Naive thymus-derived CD4-positive, alpha-beta T cell (primary cell): ENCODE measurements around the gene CLRN3. TPM values are rescaled to one million over a fixed set of nuclear protein-coding genes. Genes with fewer than 3 reads are reported as not detected.

ENCODE experiments used
- ATAC-seq: fragments of 150-1000 bp; cut with Tn5 transposase; 2 replicates; pipeline ENCODE4 v1.10.0; 2021; ENCODE audit warnings: mild to moderate bottlenecking, moderate library complexity
- CTCF ChIA-PET: fragments of 350-600 bp; sonication (Branson Sonifier 250); formaldehyde crosslinking; loops from one replicate; lab custom pipeline; 2021; ENCODE audit warnings: antibody characterized with exemption; lab: Charles Lee
- POLR2A ChIA-PET: fragments of 350-600 bp; sonication (Branson Sonifier 250); formaldehyde crosslinking; loops from one replicate; lab custom pipeline; 2021; ENCODE audit warnings: antibody characterized with exemption, inconsistent platforms; lab: Charles Lee
- DNase-seq, 9 donors: peaks; one replicate each; pipeline versions ENCODE4 v3.0.0 to v3.0.0-alpha.2; 2020 to 2022; ENCODE audit warnings: mixed read lengths in 1 of 9
- H3K27ac ChIP-seq: one replicate; pipeline ENCODE4 v1.7.0; 2013; ENCODE audit warnings: mild to moderate bottlenecking, low read depth, low read length, moderate library complexity
- H3K27me3 ChIP-seq, 2 donors: one replicate each; pipeline ENCODE4 v1.7.0; 2013; ENCODE audit warnings: low read length in 2 of 2, mild to moderate bottlenecking in 2 of 2, moderate library complexity in 2 of 2; ENCODE audit not compliant: control insufficient read depth in 2 of 2, insufficient read depth in 2 of 2
- H3K36me3 ChIP-seq, 3 experiments: 1 replicate in 2 of 3; 2 replicates in 1 of 3; pipeline ENCODE4 v1.7.0; 2013; ENCODE audit warnings: low read length in 3 of 3, mild to moderate bottlenecking in 3 of 3, moderate library complexity in 1 of 3; ENCODE audit not compliant: insufficient read depth in 3 of 3, control insufficient read depth in 2 of 3
- H3K4me1 ChIP-seq, 2 donors: one replicate each; pipeline ENCODE4 v1.7.0; 2013; ENCODE audit warnings: low read length in 2 of 2, mild to moderate bottlenecking in 2 of 2, moderate library complexity in 1 of 2; ENCODE audit not compliant: control insufficient read depth in 2 of 2, insufficient read depth in 2 of 2
- H3K4me3 ChIP-seq: 2 replicates; pipeline ENCODE4 v1.7.0; 2013; ENCODE audit warnings: mild to moderate bottlenecking, low read length
- H3K9me3 ChIP-seq, 3 experiments: 1 replicate in 2 of 3; 2 replicates in 1 of 3; pipeline ENCODE4 v1.7.0; 2013; ENCODE audit warnings: low read length in 3 of 3; ENCODE audit not compliant: control insufficient read depth in 2 of 3
- H3K27ac Mint-ChIP-seq, 9 donors: one replicate each; pipeline ENCODE4 v1.8.0; 2020 to 2022; ENCODE audit warnings: mixed read lengths in 9 of 9, mild to moderate bottlenecking in 8 of 9, moderate library complexity in 5 of 9, inconsistent platforms in 2 of 9
- H3K27me3 Mint-ChIP-seq, 5 donors: one replicate each; pipeline ENCODE4 v1.8.0; 2021 to 2022; ENCODE audit warnings: mixed read lengths in 5 of 5, mild to moderate bottlenecking in 1 of 5
- H3K36me3 Mint-ChIP-seq, 5 donors: one replicate each; pipeline ENCODE4 v1.8.0; 2020 to 2022; ENCODE audit warnings: mixed read lengths in 5 of 5, mild to moderate bottlenecking in 3 of 5, inconsistent platforms in 1 of 5
- H3K4me1 Mint-ChIP-seq, 7 donors: one replicate each; pipeline ENCODE4 v1.8.0; 2020 to 2022; ENCODE audit warnings: mixed read lengths in 7 of 7, mild to moderate bottlenecking in 3 of 7, inconsistent platforms in 1 of 7
- H3K4me3 Mint-ChIP-seq, 10 donors: one replicate each; pipeline ENCODE4 v1.8.0; 2020 to 2022; ENCODE audit warnings: mild to moderate bottlenecking in 10 of 10, mixed read lengths in 10 of 10, moderate library complexity in 6 of 10, inconsistent platforms in 2 of 10
- H3K9me3 Mint-ChIP-seq, 11 donors: one replicate each; pipeline ENCODE4 v1.8.0; 2020 to 2022; ENCODE audit warnings: mixed read lengths in 11 of 11, mild to moderate bottlenecking in 4 of 11, inconsistent platforms in 1 of 11, moderate library complexity in 1 of 11
- intact Hi-C, 2 donors: fragments of 100-400 bp; cut with micrococcal nuclease; formaldehyde crosslinking; loops; one replicate each; pipeline ENCODE4 v1.15.1; 2023
- polyA plus RNA-seq, 2 donors: library from polyadenylated mRNA; unstranded; fragments of 300-500 nt; fragmentation: Illumina TruSeq; gene quantifications; one replicate each; pipeline ENCODE4 v1.2.3, GENCODE V29; 2021
- total RNA-seq, 6 experiments: library from RNA in 5 of 6; stranded (reverse) in 5 of 6; gene quantifications; 1 replicate in 5 of 6; 2 replicates in 1 of 6; pipeline ENCODE4 v1.2.3 and lab custom pipeline; 2021 to 2026

Gene CLRN3
- total and polyA plus RNA-seq, 7 experiments from 2014 or later, result not detected

DNA sequence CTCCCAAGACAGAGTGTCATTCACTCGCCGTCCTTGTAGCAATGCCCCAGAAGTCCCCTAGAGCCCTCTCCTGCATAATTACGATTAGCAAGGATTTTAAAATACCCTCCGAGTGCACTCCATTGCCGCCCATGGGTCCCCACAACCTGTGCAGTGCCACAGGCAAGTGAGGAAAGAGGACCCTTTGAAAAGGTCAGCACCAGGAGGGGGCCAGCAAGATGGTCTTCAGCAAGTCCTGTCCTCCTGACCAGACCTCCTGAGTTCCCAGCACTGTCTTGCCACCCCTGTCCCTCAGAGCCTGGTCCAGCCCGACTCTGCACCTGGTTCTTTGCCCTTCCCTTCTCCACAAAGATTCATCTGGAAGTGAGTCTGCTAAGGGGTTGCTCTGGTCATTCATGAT is 32.1 kb downstream of the CLRN3 start:
- H3K27ac Mint-ChIP-seq, result no peak overlapping the region
- no peaks in the 10 kb centered on the region for H3K4me1 Mint-ChIP-seq
- no peaks in the 10 kb centered on the region for H3K4me1 ChIP-seq
- no peak overlapping the region for H3K4me3 ChIP-seq
- CTCF ChIA-PET, result no interaction called here
- peaks cover 0 to 17% (median 0%) of the 10 kb centered on the region in 5 donors for H3K36me3 Mint-ChIP-seq
- H3K36me3 ChIP-seq, result no peaks in the 10 kb centered on the region
- intact Hi-C loops, result no loop called here
- ATAC-seq (no peak), DNase-seq (no peak)
- H3K9me3 ChIP-seq, result no peaks in the 10 kb centered on the region
- POLR2A ChIA-PET, result no interaction called here
- H3K4me3 Mint-ChIP-seq, result no peak overlapping the region
- H3K9me3 Mint-ChIP-seq, result peaks cover 2 to 22% (median 5%) of the 10 kb centered on the region in 11 donors
- no peak overlapping the region for H3K27ac ChIP-seq
- no peaks in the 10 kb centered on the region for H3K27me3 ChIP-seq
- peaks cover 0 to 14% (median 0%) of the 10 kb centered on the region in 5 donors for H3K27me3 Mint-ChIP-seq

- Mint-ChIP-seq H3K4me3 (no peak overlapping the region), H3K4me1 (peaks cover 0 to 6% (median 5%) of the 10 kb centered on the region in 7 donors), H3K9me3 (peaks cover 0 to 2% (median 0%) of the 10 kb centered on the region in 11 donors), H3K27me3 (peaks cover 0 to 12% (median 7%) of the 10 kb centered on the region in 5 donors), H3K36me3 (no peaks in the 10 kb centered on the region), H3K27ac (peak overlapping the region in 1 of 9 donors; percentile 51)
- no peak for ATAC-seq
- POLR2A ChIA-PET, result no interaction called here
- Histone ChIP-seq H3K4me1 (no peaks in the 10 kb centered on the region), H3K4me3 (no peak overlapping the region), H3K36me3 (no peaks in the 10 kb centered on the region), H3K27ac (no peak overlapping the region), H3K9me3 (no peaks in the 10 kb centered on the region), H3K27me3 (no peaks in the 10 kb centered on the region)
- DNase-seq, result no peak
- CTCF ChIA-PET, result no interaction called here
- intact Hi-C loops, result loop anchor here in 1 of 2 donors (2.0 kb wide), 2 partner anchors 291 to 1873 kb away; no protein-coding TSS in a partner anchor
Measured at GRCh38 chr10:127855976-127856375, 36.8 kb downstream of the CLRN3 start.

GRCh38 chr10:127855591-127855881 is 37.2 kb downstream of the CLRN3 start:
- peaks cover 0 to 2% (median 0%) of the 10 kb centered on the region in 11 donors for H3K9me3 Mint-ChIP-seq
- ChIA-PET POLR2A (no interaction called here), CTCF (no interaction called here)
- H3K27me3 Mint-ChIP-seq, result peaks cover 0 to 12% (median 7%) of the 10 kb centered on the region in 5 donors
- H3K4me3 Mint-ChIP-seq, result no peak overlapping the region
- H3K36me3 ChIP-seq, result no peaks in the 10 kb centered on the region
- intact Hi-C loops, result loop anchor here in 1 of 2 donors (2.0 kb wide), 2 partner anchors 291 to 1873 kb away; no protein-coding TSS in a partner anchor
- peaks cover 0 to 6% (median 5%) of the 10 kb centered on the region in 7 donors for H3K4me1 Mint-ChIP-seq
- no peaks in the 10 kb centered on the region for H3K9me3 ChIP-seq
- DNase-seq (no peak), ATAC-seq (peak; percentile 16)
- no peaks in the 10 kb centered on the region for H3K4me1 ChIP-seq
- no peaks in the 10 kb centered on the region for H3K36me3 Mint-ChIP-seq
- no peak overlapping the region for H3K27ac ChIP-seq
- no peaks in the 10 kb centered on the region for H3K27me3 ChIP-seq
- H3K27ac Mint-ChIP-seq, result no peak overlapping the region
- H3K4me3 ChIP-seq, result no peak overlapping the region

DNA sequence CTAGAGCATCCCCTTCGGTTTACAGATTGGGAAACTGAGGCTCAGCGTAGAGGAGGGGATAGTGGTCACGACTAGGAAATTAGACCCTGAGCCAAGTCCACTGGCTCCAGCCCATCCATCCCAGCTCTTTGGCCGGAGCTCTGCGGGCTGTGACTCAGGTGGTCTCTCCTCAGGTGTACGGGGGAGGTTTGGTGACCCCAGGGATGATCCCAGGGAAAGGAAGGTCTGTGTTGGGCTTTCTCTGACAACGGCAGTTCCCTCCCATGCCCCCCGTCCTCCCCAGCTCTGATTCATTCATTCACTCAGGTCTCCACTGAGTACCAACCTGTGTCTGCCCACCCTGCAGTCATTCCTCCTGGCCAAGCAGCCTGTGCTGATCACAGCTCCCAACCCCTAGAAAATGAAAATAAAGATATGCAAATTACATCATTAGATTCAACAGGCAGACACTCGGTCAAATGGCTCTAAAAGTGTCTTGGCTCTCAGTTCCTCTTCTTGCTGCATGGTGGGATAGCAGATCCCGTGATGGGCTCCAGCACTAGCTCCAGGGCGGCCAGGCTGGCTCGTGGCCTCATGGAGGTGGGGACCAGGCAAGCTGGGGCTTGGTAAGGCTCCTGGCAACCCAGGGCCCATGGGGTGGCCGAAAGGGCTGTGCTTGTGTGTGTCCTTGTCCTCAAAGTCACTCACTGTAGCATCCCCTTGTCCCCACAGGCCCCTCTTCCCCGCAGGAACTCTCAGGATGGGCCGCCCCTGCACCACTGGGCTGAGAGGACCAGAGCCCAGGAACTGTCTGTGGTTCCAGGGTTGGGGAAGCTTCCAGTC is 37.8 kb downstream of the CLRN3 start:
- peaks cover 0 to 6% (median 5%) of the 10 kb centered on the region in 7 donors for H3K4me1 Mint-ChIP-seq
- ChIA-PET CTCF (no interaction called here), POLR2A (no interaction called here)
- intact Hi-C loops, result loop anchor here (1.0 to 5.0 kb wide), 6 partner anchors 139 to 1987 kb away; no protein-coding TSS in a partner anchor
- H3K27me3 ChIP-seq, result no peaks in the 10 kb centered on the region
- no peak overlapping the region for H3K27ac Mint-ChIP-seq
- no peaks in the 10 kb centered on the region for H3K4me1 ChIP-seq
- H3K9me3 Mint-ChIP-seq, result peaks cover 0 to 2% (median 0%) of the 10 kb centered on the region in 11 donors
- no peaks in the 10 kb centered on the region for H3K36me3 ChIP-seq
- ATAC-seq, result no peak
- peaks cover 0 to 12% (median 7%) of the 10 kb centered on the region in 5 donors for H3K27me3 Mint-ChIP-seq
- H3K9me3 ChIP-seq, result no peaks in the 10 kb centered on the region
- no peak overlapping the region for H3K4me3 Mint-ChIP-seq
- no peak for DNase-seq
- H3K27ac ChIP-seq, result no peak overlapping the region
- no peak overlapping the region for H3K4me3 ChIP-seq
- no peaks in the 10 kb centered on the region for H3K36me3 Mint-ChIP-seq

DNA sequence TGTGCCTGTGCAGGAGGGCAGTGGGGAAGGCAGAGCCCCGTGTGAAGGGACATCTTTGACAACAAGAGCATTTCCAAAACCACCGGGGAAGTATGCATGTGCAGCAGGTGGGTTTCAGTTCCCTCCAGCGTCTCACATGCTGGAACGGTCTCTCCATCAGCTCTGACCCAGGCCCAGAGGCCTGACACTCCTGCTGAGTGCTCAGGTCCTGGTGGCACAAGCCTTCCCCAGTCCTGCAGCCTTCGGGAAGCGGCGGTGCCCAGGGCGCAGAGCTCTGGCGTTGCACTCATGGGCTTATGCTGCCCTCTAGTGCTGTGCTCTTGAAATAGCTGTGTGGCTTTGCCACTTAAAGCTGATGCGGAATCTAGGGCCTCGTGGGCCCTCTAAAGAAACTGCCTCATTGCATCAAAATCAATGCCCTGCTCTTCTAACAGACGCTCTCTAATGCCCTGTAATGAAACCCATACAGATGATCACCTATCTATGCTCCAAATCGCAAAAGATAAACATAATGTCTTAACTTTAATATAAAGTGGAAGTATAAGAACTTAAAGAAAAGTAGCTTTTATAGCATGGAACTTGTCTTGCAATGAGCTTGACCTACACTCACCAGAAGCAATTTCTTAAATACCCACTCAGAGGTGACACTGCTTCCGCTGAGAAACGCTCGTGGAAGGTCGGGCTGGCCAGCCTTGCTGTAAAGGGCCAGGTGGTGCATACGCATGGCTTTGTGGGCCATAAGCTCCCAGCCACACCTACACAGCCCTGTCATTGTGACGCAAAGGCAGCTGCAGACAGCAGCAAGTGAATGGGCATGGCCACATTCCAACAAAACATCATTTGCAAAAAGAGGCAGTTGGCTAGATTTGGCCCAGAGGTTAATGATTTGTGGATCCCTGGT is 38.6 kb downstream of the CLRN3 start:
- ATAC-seq (peak; percentile 79), DNase-seq (peak in 8 of 9 donors; percentile 4 to 47 (median 39))
- Histone ChIP-seq H3K36me3 (no peaks in the 10 kb centered on the region), H3K27me3 (no peaks in the 10 kb centered on the region), H3K27ac (no peak overlapping the region), H3K4me1 (no peaks in the 10 kb centered on the region), H3K4me3 (no peak overlapping the region), H3K9me3 (no peaks in the 10 kb centered on the region)
- Mint-ChIP-seq H3K36me3 (no peaks in the 10 kb centered on the region), H3K27ac (peak overlapping the region in 1 of 9 donors; percentile 6), H3K27me3 (peaks cover 0 to 12% (median 7%) of the 10 kb centered on the region in 5 donors), H3K4me1 (peaks cover 0 to 9% (median 6%) of the 10 kb centered on the region in 7 donors), H3K9me3 (peaks cover 0 to 2% (median 0%) of the 10 kb centered on the region in 11 donors), H3K4me3 (no peak overlapping the region)
- ChIA-PET CTCF (interaction anchor here (1.0 to 1.3 kb wide), 3 partner anchors 610 to 1874 kb away, joined by 3 to 5 read pairs (median 4); no protein-coding TSS in a partner anchor), POLR2A (no interaction called here)
- intact Hi-C loops, result loop anchor here (1.0 to 5.0 kb wide), 6 partner anchors 138 to 1986 kb away; no protein-coding TSS in a partner anchor

- Histone ChIP-seq H3K9me3 (peaks cover 0 to 5% (median 0%) of the 10 kb centered on the region in 3 experiments), H3K27me3 (no peaks in the 10 kb centered on the region), H3K27ac (no peak overlapping the region), H3K4me1 (peaks cover 0 to 2% of the 10 kb centered on the region in 2 donors), H3K4me3 (no peak overlapping the region), H3K36me3 (no peaks in the 10 kb centered on the region)
- DNase-seq (no peak), ATAC-seq (no peak)
- Mint-ChIP-seq H3K9me3 (peaks cover 0 to 4% (median 0%) of the 10 kb centered on the region in 11 donors), H3K4me3 (no peak overlapping the region), H3K36me3 (no peaks in the 10 kb centered on the region), H3K4me1 (peaks cover 0 to 12% (median 9%) of the 10 kb centered on the region in 7 donors), H3K27me3 (peaks cover 0 to 12% (median 7%) of the 10 kb centered on the region in 5 donors), H3K27ac (no peak overlapping the region)
- POLR2A ChIA-PET, result no interaction called here
- CTCF ChIA-PET, result interaction anchor here (1.0 kb wide), 1 partner anchor 1868 kb away, joined by 3 read pairs; no protein-coding TSS in a partner anchor
- intact Hi-C loops, result loop anchor here (5.0 kb wide), 2 partner anchors 205 to 610 kb away; no protein-coding TSS in a partner anchor
Measured at GRCh38 chr10:127852456-127852855, 40.3 kb downstream of the CLRN3 start.
